Prostate gland (tissue), 2 donors: ENCODE measurements around the gene MMP25.

ENCODE experiments used
- CTCF ChIP-seq, 4 experiments: fragments of 200-600 bp in 2 of 4; fragments of 450-650 bp in 2 of 4; sonication (generic) in 2 of 4; IDR thresholded peaks; 1 replicate in 3 of 4; 2 replicates in 1 of 4; pipeline ENCODE4 v1.5.1; 2016 to 2019; ENCODE audit warnings: antibody characterized with exemption in 4 of 4, mild to moderate bottlenecking in 2 of 4, moderate library complexity in 2 of 4
- POLR2A ChIP-seq: fragments of 450-650 bp; IDR thresholded peaks from one replicate; pipeline ENCODE4 v1.6.1; 2016; ENCODE audit warnings: antibody characterized with exemption, mild to moderate bottlenecking
- POLR2AphosphoS5 ChIP-seq: sonication (generic); formaldehyde crosslinking; IDR thresholded peaks from one replicate; pipeline ENCODE4 v1.6.1; 2017; ENCODE audit warnings: antibody characterized with exemption

GRCh38 chr16:3047387-3047720 lies 993 bp downstream of the MMP25 start:
- no peak for TF ChIP-seq CTCF (IDR thresholded peaks at IDR 0.05)
- TF ChIP-seq POLR2A = no peak
- TF ChIP-seq POLR2AphosphoS5 = no peak
